Peyer's patch (tissue), 4 donors: ENCODE results near the gene SPEM1.

Experiments used
- CTCF ChIP-seq, 6 experiments: fragments of 450-650 bp in 4 of 6; fragments of 200-600 bp in 2 of 6; sonication (generic) in 1 of 6; IDR thresholded peaks; one replicate each; pipeline ENCODE4 v1.5.1; 2017 to 2019; ENCODE audit warnings: antibody characterized with exemption in 6 of 6, mild to moderate bottlenecking in 3 of 6, moderate library complexity in 1 of 6
- POLR2A ChIP-seq, 2 donors: fragments of 450-650 bp; IDR thresholded peaks; one replicate each; pipeline ENCODE4 v1.5.1; 2017; ENCODE audit warnings: antibody characterized with exemption in 2 of 2, mild to moderate bottlenecking in 2 of 2, moderate library complexity in 2 of 2

DNA sequence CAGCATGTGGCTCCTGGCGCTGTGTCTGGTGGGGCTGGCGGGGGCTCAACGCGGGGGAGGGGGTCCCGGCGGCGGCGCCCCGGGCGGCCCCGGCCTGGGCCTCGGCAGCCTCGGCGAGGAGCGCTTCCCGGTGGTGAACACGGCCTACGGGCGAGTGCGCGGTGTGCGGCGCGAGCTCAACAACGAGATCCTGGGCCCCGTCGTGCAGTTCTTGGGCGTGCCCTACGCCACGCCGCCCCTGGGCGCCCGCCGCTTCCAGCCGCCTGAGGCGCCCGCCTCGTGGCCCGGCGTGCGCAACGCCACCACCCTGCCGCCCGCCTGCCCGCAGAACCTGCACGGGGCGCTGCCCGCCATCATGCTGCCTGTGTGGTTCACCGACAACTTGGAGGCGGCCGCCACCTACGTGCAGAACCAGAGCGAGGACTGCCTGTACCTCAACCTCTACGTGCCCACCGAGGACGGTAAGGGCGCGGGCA lies 11.8 kb upstream of the SPEM1 start:
- TF ChIP-seq POLR2A (IDR thresholded peaks at IDR 0.05) (no peak), CTCF (IDR thresholded peaks at IDR 0.05) (no peak)
